Cardiac fibroblast (primary cell): ENCODE data around the gene DOCK4.

Experiments
- DNase-seq, 2 donors: peaks; one replicate each; pipeline versions ENCODE4 v3.0.0 to v3.0.0-alpha.2; 2010; ENCODE audit warnings: low read depth in 2 of 2
- H3K4me3 ChIP-seq, 2 donors: replicated peaks in 1 of 2; 1 replicate in 1 of 2; 2 replicates in 1 of 2; pipeline ENCODE4 v1.5.1; 2011; ENCODE audit warnings: low read depth in 2 of 2, low read length in 2 of 2, mild to moderate bottlenecking in 2 of 2, moderate library complexity in 1 of 2
- TF ChIP-seq, protein P1 (sequence below): IDR thresholded peaks from one replicate; pipeline ENCODE4 v1.5.1; 2011; ENCODE audit warnings: low read depth, mild to moderate bottlenecking, low read length, inconsistent platforms

DOCK4 gene

GRCh38 chr7:112157072-112157471 is 49.1 kb downstream of the DOCK4 start:
- TF ChIP-seq, protein P1, sequence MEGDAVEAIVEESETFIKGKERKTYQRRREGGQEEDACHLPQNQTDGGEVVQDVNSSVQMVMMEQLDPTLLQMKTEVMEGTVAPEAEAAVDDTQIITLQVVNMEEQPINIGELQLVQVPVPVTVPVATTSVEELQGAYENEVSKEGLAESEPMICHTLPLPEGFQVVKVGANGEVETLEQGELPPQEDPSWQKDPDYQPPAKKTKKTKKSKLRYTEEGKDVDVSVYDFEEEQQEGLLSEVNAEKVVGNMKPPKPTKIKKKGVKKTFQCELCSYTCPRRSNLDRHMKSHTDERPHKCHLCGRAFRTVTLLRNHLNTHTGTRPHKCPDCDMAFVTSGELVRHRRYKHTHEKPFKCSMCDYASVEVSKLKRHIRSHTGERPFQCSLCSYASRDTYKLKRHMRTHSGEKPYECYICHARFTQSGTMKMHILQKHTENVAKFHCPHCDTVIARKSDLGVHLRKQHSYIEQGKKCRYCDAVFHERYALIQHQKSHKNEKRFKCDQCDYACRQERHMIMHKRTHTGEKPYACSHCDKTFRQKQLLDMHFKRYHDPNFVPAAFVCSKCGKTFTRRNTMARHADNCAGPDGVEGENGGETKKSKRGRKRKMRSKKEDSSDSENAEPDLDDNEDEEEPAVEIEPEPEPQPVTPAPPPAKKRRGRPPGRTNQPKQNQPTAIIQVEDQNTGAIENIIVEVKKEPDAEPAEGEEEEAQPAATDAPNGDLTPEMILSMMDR = no peak
- DNase-seq = peak; percentile 85 to 89
- no peak overlapping the region for H3K4me3 ChIP-seq

GRCh38 chr7:112156412-112156811 is 49.8 kb downstream of the DOCK4 start:
- no peak for DNase-seq
- TF ChIP-seq, protein P1 = no peak
- H3K4me3 ChIP-seq = no peak overlapping the region

DNA sequence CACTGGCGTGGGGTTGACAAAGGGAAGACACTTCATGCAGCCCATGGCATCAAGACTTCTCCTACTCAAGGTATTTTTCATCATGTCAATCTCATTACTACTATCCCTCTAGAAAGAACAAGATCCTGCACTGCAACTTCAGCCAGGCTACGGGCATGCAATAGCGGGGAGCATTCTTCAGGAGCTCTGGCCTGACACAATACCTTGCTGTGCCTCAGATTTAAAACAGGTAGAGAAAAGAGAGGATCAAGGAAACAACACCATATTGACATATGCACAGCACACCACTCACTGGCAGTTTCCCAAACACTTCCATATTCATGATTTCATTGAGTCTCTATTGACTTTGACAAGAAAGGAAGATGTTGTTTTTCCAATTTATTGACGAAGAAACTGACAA is 51.5 kb downstream of the DOCK4 start:
- H3K4me3 ChIP-seq = no peak overlapping the region
- TF ChIP-seq, protein P1 = no peak
- DNase-seq = no peak

GRCh38 chr7:112152186-112152585 is 54.0 kb downstream of the DOCK4 start:
- TF ChIP-seq, protein P1 = no peak
- no peak for DNase-seq
- H3K4me3 ChIP-seq = no peak overlapping the region

DNA sequence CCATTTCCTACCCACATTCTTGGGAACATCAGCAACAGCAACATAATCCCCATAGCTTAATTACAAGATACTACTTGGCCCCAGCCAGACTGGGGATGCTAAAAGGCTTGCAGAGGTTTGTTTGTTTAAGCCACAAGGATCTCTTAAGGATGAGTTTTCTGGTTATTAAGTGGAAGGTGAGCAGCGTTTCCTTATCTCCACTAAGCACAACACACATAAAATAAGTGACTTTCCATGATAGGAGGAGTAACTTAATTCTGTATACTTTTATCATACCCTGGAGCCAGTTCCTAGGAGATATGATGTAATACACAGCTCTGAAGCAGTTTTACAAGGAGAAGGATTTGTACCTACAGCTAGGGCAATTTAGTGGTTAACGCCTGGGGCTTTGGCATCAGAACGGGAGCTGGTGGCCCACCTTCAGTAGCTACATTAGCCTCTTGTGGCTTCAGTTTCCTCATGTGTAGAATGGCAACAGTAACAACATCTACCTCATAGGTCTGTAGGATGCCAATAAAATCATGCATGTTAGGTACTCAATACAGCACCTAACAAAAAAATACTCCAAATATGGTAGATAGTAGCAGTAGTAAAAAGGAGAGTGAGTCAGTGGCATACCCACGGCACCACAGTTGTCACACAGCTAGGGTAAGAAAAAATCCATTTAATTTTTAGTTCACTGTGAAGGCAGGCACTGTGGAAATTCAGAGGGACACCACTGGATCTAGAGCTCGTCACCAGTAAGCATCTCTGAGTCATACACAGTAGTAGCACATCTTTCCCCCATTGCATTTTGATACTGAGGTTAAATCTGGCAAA is 55.2 kb downstream of the DOCK4 start:
- TF ChIP-seq, protein P1 = no peak
- H3K4me3 ChIP-seq = no peak overlapping the region
- DNase-seq = peak in 1 of 2 donors; percentile 45

GRCh38 chr7:112149734-112150133 is 56.5 kb downstream of the DOCK4 start:
- TF ChIP-seq, protein P1 = no peak

More at GRCh38 chr7:112149734-112150133, 56.5 kb downstream of the DOCK4 start:
- no peak overlapping the region for H3K4me3 ChIP-seq
- no peak for DNase-seq
